GM18519 (cell line): Measurements from ENCODE around the gene PTPRE.

Experiments
- ATAC-seq: cut with Tn5 transposase; IDR thresholded peaks from one replicate; pipeline ENCODE4 v1.9.1; 2021; ENCODE audit warnings: mild to moderate bottlenecking, moderate library complexity; ENCODE audit not compliant: unreplicated experiment, low FRiP score

PTPRE gene

DNA sequence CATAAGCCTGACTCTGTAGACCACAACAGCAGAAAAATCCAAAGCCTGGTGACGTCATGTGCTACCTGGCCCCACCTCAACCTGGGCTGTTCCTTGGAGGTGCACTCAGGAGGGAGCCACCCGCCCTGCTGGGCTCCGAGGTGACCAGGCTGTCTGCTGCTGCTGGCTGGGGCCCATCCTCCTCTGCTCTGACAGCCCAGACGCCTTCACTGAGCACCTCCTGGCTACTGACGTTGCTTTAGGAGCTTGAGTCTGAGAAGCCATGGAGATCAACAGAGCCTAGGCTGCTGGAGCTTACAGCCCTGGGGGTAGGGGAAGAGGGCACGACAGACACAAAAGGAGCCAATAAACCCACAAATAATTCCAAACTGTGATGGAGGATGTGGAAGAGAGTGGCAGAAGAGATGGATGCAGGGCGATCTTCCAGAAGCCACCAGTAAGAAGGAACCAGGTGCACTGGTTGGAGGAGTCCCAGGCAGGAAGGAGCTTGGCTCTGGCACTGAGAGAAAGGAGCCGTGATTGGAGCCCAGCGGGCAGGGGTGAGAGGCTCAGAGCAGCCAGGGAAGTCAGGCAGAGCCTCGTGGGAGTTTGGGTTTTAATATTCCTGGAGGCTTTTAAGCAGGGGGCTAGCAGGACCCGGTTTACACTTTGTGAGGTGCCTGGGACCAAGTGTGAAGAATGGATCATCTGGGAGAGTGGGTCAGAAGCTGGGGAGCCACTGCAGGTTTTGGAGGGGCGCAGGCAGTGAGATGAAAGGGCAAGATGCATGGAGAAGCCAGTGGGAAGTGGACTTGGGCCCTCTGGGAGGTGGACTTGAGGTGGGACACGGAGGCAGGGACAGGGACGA is 1.7 kb upstream of the PTPRE start:
- no peak for ATAC-seq

DNA sequence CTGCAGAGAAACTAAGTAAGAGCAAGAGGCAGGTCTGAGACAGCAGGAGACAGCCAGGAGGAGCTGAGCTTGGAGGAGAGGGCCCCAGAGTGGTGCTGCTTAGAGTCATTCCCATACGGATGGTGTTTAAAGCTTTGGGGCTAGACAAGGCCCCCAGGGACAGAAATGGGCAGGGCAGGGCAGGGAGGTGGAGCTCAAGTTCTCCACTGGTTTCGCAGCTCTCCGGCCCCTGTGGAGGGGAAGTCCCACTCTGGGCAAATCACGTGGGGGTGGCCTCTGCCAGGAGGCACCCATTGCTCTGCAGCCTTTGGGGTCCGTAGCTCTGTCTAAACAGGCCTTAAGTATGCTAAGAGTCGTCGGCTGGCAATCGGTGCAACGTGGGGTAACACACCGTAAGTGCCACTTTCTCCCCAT is 1.0 kb upstream of the PTPRE start:
- no peak for ATAC-seq

DNA sequence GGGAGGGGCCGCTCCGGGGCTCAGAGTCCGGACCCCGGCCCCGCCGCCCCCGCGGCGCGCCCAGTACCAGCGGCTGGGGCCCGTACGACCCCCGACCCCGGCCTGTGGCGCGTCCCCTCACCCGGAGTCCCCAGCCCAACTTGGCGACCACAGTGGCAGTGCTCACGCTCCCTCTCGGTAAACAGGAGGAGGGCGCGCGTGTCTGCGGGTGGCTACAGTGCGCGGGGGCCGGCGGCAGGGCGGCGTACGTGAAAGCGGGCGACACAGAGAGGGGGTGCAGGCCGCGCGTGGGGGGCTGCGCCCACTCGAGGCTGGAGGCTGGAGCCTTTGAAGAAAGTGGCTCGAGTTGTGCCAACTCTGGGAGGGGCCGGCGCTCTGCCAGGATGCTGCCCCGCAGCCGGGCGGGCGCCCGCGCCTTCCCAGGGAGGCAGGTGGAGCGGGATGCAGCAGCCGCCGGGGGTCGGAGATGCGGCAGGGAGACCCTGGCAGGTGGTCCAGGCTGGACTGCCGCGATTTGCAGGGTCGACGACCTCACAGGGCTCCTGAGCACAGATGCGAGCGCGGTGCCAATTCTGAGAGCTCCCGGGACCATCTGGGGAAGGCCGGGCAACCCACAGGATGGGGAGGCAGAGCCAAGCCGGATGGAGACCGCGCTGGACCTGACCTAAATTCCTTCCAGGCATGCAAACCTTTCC is 655 bp downstream of the PTPRE start:
- ATAC-seq, result no peak

DNA sequence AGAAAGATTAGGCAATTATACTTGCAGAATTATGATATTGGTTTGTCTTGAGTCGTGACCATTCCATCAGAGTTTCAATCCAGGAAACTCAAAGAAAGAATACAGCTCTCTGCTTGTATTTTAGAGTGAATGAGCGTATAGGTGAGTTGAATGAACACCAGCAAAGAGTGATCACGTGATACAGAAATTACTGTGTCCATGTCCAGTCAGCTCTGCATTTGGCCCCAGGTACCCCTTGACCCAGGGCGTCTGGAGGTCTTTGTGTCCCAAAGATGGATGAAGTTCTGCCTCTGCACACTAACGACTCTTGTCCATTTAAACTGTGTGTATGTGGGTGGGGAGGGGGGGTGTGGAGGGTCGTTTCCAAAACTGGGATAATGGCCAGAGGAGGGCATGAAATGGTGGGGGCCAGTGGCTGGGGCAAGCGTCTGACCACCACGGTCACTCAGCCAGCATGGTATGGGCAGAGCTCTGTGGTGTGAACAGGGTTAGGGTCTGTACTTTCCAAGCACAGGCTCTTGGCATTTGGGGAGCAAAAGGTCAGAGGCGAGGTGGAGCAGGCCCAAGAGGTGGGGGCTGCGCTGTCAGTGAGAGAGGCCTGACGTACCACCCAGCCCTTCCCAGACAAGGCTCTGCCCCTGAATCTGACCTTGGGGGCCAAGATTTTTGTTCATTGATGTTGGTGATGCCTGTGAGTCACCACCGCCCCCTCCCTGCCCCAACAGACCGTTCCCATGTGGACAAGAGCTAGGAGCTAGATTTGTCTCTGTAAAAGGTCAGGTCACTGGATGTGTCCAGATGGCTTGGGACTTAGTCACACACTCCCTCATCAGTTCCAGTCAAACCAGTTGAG is 1.4 kb downstream of the PTPRE start:
- no peak for ATAC-seq

DNA sequence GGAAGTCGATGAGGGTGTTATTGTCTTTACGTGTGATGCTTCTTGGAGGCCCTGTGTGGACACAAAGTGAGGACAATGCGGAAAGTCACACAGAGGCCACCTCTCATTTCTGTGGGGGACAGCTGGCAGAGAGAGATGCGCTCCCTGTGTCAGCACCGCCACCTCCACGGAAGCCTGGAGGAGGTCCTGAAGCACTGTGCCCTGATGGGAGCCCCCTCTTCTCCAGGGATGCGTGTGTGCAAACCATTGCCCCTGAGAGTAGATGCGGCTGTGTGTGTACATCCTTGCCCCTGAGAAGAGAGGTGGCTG is 2.0 kb downstream of the PTPRE start:
- no peak for ATAC-seq

DNA sequence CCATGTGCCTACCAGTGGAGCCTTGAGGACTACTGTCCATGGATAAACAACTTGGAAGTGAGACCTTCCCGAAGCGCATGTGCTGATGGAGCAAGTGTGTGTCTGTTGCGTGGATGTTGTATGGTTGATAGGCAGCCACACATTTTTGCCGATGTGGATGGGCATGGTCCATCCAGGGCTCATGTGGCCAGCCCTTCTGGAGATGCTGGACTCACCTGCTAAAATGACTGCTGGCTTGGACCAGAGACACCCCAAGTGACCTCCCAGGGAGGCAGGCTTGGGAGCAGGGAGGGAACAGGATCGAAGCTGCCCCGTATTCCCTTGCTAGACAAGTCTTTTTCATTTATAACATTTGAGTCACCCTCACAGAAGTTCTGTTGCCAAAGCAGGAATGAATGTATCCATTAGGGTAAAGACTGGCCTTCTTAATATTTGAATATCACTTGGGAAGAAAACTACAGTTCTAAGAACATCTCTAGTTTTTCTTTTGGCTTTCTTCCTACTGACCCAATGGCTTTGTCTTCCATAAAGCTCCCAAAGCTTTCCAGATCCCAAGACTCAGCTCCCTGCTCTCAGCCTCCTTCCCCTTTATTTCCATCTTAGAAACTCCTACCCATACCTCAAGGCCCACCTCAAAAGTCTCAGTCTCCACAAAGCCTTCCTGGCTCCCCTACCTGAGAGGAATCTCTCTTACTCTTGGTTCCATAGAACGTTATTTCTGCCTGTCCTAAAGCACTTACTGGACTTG is 3.0 kb downstream of the PTPRE start:
- no peak for ATAC-seq

DNA sequence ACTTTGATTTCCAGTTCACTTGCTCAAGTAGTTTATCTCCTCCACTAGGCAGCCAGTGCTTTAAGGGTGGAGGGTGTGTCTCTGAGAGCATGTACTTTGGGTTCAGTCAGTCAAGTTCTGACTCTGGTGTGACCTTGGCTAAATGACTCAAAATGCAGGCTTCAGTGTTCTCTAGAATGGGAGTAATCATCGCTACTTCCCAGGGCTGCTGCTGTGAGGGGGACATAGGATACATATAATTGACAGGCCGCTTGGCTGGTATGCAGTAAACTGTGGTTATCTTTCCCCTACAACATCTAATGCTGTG is 3.5 kb downstream of the PTPRE start:
- ATAC-seq, result no peak

DNA sequence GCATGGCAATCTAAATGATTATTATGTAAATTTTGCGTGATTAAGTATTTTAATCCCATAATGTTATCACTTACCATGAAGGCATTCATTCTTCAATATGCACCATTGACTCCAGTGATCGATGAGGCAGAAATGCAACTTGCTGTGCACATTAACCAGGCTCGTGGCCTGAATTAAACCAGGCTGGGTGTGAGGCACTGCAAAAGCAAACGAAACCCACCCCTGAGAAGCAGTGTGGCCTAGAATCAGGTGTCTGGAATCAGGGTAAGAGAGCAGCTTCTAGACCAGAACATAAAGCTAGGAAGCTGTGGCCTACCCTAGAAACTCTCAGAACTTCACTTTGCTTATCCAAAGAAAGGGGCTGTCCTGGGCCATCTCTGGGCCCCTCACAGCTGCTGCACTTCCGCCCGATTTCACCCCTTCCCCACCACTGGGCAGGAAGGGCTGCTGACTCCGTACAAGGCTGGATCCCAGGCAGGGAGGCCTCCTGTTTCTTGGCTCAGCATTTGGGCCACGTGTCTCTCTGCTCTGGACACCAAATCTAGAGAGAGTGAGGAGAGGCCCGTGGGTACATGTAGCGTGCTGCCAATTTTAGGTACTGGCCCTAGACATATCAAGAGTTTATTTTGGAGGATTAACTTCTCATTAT is 4.4 kb downstream of the PTPRE start:
- no peak for ATAC-seq

DNA sequence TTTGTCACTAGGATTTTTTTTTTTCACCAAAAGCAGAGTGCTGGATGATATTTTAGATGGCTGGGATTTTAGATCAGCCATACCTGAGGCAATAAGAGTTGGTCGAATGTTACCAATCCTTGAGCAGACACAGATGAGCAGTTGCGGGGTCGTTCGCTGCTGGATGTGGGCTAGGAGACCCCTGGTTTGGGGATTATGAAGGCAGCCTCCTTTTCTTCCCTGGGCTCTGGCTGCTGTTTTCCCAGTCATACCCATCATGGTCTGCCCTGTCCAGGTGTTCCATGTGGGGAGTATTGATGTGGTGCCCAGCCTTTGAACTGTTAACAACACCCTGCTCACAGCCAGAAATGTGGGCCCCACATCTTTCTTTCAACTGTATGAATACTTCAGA is 5.0 kb downstream of the PTPRE start:
- no peak for ATAC-seq

DNA sequence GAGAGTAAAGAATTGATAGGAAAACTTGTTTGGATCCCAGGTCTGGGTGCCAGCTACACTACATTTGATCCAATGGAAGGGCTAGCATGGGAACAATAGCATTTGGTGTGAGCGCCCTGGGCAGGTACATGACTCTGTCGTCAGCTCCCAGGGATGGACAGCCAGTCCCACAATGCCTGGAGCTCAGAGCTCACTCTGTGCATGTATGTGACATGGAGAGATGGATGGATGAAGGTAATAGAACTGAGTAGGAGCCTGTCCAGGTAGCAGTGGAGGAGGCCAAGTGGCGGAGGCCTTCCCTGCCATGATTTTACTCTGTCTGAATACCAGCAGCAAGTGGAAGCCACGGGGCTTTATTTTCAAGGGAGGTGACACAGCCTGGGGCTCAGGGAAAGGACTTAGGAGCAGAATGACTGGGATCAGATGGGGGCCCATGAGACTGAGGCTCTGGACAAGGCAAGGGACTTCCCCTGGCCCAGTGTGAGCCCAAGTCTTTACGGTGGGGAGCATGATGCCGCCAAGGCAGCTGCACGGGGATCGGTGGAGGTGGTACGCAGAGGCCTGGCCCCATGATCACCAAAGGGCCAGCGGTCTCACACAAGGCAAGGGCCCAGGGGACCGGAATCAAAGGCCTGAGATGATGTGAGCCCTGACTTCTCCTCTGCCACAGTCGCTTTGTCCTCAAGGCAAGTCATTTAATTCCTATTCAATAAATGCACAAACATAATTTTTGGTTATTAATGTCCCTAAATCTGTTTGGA is 5.9 kb downstream of the PTPRE start:
- no peak for ATAC-seq

DNA sequence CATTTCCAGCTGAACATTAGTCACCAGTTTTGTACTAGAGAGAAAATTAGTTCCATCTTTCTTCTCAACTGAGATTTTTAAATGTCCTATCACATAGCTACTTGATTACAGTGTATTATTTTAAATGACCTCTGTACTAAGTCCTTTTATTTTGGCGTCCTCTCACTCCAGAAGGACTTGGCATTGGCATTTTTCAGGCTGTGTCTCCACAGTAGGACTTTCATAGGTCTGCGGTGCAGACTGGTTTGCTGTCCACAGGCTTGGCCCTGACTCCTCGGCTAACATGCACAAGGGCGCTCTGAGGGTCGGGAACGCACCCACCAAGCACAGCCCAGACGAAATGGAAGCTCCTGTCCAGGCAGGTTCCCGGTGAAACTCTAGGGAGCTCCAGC is 6.5 kb downstream of the PTPRE start:
- ATAC-seq, result no peak

DNA sequence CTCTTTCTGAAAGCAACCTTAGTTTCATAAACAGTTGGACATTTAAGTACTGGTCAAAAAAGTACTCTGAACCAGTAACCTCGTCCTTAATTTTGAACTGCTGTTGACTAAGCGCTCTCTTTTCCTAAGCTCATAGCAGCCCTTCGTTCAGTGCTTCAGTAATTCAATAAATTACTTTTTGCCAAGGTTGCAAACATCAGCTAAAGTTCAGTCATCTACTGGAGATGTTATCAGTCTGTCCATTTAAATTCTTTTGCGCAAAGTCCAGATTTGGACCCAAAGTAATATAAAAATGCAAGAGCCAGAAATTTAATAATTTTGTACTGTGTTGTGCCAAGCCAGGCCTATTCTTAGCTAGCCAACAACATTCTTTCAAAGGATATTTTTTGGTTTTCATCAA is 8.4 kb downstream of the PTPRE start:
- no peak for ATAC-seq

DNA sequence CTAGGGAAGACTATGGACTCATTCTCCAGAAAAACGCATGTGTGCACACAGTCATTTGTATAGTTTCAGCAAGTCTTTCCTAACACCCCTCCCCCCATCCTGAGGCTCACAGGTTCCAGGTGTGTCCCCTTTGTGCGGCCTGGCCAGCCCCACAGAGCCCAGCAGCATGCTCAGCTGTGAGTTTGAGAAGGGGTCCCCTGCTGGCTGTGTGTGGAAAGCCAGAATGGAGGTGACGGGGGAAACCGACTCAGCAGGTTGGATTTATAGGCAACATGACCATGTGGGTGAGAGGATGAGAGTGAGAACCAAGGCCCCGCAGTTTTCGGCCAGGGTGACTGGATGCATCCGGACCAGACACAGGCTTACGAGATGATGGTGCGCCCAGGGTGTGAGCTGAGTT is 9.9 kb downstream of the PTPRE start:
- no peak for ATAC-seq

DNA sequence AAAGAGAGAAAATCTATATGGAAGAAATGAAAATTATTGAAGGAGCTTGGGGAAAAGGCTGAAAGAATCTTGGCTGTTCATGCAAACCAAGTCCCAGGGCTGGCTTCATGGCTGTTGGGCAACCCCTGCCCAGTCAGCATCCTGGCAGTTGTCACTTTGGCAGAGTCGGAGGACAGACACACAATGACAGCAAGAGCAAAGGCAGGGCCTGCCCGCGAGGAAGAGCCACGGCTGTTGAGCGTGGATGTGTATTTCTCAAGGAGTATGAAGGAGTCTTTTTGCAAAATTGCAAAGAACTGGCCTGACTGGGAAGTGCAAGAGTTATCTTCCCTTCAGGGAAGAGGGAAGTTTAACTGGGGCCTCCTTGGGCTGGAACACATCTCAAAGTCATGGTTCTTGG is 11.7 kb downstream of the PTPRE start:
- ATAC-seq, result no peak

DNA sequence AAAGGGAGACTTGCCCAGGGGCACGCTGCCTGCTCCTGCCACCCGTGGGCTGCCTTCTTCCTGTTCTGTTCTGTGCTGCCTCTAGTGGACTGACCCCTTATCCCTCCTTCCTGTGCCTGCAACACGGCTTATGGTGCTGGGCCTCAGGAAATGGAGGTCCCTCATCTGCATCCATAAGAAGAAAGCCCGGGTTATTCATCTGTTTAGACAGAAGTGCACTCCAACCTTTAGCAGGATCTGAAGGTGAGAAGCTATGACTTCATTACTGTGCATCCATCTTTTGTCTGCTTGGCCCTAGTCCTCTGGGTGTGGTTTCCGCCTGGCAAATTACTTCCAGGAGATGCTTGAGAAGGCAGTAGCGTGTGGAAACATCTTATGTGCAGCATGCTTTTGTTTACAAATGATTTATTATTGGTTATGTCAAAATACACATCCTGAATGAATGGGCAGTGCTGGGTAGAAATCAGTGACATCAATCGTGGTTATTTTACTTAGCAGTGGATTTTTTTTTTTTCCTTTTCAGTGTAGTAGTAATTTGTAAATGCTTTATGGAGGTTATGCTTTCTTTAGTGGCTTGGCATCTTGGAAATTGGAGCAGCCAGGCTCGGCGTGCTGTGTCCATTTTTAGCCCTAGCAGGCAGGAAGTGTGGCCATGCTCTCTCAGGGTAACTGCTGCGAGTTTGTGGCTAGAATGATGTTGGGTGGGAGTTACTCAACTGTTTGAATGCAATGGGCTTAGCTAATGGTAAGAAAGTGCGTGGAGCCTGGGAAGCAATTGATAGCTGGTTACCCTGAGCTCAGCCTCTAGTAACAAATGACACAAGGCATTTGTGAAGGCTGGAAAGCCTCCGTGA is 12.7 kb downstream of the PTPRE start:
- no peak for ATAC-seq

DNA sequence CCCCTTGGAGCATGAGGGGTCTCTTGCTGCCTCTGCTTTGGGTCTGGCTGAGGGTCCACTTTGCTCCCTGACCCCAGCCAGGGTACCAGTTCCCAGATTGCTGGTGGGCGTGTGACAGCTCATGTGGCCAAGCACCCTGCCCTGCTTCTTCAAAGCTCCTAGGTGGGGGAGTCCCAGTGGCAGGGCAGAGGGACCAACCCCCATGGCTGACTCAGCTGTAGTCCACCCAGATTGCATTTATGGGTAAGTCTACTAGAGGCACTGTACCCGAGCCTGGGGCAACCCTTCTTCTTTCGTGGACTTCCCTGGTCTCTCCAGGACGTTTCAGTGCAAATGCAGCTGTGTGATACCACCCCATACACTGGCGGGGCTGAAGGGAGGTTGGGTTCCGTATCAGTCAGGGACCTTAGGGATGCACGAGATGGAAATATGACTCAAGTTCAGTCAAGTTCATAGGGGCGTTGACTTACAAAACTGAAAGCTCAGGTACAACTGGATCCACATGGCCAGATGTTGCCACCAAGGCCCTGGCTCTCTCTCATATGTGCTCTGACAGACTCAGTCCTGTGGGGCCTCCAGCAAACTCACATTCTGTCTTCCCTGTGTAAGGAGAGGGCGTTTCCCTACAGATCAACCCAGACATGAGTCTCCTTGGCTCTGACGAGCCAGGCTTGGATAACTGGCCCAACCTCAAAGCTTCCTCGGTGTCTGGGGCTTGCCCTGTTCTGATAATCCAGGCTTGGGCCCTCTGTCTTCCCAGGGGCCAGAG is 13.6 kb downstream of the PTPRE start:
- ATAC-seq, result no peak

DNA sequence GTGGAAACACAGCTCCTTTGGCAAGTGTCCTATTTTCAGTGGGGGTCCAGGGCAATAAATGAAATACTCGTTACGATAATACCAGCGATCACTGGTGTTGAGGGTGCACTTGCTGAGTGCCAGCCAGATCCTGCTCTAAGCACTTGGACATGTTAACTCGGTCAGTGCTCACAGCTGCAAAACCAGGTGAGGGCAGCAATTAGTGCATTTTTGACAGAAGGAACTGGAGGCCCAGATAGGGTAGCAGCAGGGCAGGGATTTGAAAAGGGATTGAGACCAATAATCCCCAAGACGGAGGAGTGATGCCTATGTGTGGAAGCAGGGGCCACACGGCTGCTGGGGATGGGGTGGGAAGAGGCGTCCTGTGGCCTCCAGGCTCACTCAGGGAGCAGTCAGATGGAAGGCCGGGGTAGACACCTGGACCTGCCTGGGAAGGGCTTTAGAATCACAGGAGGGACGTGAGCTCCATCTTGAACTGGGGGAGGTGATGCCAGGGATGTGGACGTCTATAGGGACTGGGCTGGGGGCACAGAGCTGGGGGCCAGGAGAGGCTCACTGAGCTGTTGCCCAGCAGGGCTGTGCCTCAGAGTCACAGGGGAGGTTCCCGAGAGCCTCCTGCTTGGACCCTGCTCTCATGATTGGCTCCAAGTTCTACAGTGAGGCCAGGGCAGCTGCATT is 14.3 kb downstream of the PTPRE start:
- ATAC-seq, result no peak

DNA sequence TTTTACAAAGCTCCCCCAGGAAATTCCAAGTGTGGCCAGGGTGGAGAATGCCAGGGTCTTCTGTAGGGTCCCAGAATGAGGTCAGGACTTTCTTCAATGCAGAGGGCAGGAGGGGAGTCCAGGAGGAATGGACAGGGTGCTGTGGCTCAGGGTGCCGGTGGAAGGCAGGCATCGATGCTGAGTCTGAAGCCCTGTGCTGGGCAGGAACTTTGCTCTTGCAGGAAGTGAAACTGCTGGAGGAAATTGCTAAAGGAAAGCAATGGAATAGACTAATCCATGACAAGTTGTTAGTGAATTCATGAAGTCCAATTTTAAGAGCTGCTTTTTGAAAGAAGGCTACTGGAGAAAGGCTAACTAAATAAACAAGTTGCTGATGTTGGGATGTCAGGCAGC is 14.8 kb downstream of the PTPRE start:
- no peak for ATAC-seq
